ENCODE results near the gene ARHGAP24. TPM values are rescaled to one million over a fixed set of nuclear protein-coding genes. Genes with fewer than 3 reads are reported as not detected.

The ARHGAP24 gene
- total and polyA plus RNA-seq, 10 of the 15 experiments (the other 5 are each of a cell fraction or from before 2014, with no cell fraction given), result 0.10 to 4.2 (median 0.52) TPM

- TF ChIP-seq NR2C2 (IDR thresholded peaks at IDR 0.05; ENCODE audit: borderline replicate concordance, control insufficient read depth, insufficient read length, low read depth), result no peak
- TF ChIP-seq YBX1 (IDR thresholded peaks at IDR 0.05), result no peak
- TF ChIP-seq ZBED1 (IDR thresholded peaks at IDR 0.05; ENCODE audit: borderline replicate concordance), result no peak
- peak; percentile 82 for TF ChIP-seq FOXM1 (IDR thresholded peaks at IDR 0.05; ENCODE audit: low read depth, low read length)
- TF ChIP-seq ELK1 (IDR thresholded peaks at IDR 0.05; ENCODE audit: low read depth, low read length), result no peak
- TF ChIP-seq DPF2 (IDR thresholded peaks at IDR 0.05), result no peak
- TF ChIP-seq ETV6 (conservative IDR thresholded peaks at IDR 0.05 in 1 of 2, IDR thresholded peaks at IDR 0.05 in 1 of 2; ENCODE audit: borderline replicate concordance in 1 of 2, low read depth in 1 of 2), result peak in 1 of 2 experiments; percentile 57; a peak in 1 of 4 replicates
- TF ChIP-seq TCF3 (IDR thresholded peaks at IDR 0.05; ENCODE audit: borderline replicate concordance, insufficient read depth, low read depth, low read length), result no peak
- 0 out of 2 replicates have a peak, but pooled peaks have one; percentile 27 for TF ChIP-seq IRF4 (IDR thresholded peaks at IDR 0.05; ENCODE audit: low read depth, low read length)
- TF ChIP-seq PML (IDR thresholded peaks at IDR 0.05; ENCODE audit: low read length), result 0 out of 2 replicates have a peak, but pooled peaks have one; percentile 37
- TF ChIP-seq ZBTB11 (CRISPR knock-in tag; IDR thresholded peaks at IDR 0.05), result no peak
- no peak for TF ChIP-seq TCF7 (IDR thresholded peaks at IDR 0.05; ENCODE audit: borderline replicate concordance)
- TF ChIP-seq PAX8 (IDR thresholded peaks at IDR 0.05), result no peak
- peak; percentile 26; the same call in 1 of the 2 replicates for TF ChIP-seq CBFB (IDR thresholded peaks at IDR 0.05; ENCODE audit: low read depth)
- TF ChIP-seq NFYB (IDR thresholded peaks at IDR 0.05; ENCODE audit: insufficient read depth, low read depth, low read length), result peak; percentile 56; the same call in 1 of the 2 replicates
- TF ChIP-seq CTCF (IDR thresholded peaks at IDR 0.05 in 2 of 3, conservative IDR thresholded peaks at IDR 0.05 in 1 of 3; ENCODE audit: control insufficient read depth in 2 of 3, extremely low read depth in 1 of 3, insufficient read depth in 1 of 3, low read depth in 3 of 3, low read length in 3 of 3), result no peak
- no peak for TF ChIP-seq ZBTB40 (IDR thresholded peaks at IDR 0.05; ENCODE audit: borderline replicate concordance)
- TF ChIP-seq RFX5 (IDR thresholded peaks at IDR 0.05; ENCODE audit: low read depth, low read length), result no peak
- TF ChIP-seq TBL1XR1 (IDR thresholded peaks at IDR 0.05; ENCODE audit: low read depth, low read length), result no peak
- no peak for TF ChIP-seq NFYA (IDR thresholded peaks at IDR 0.05; ENCODE audit: borderline replicate concordance, low read depth, low read length)
- no peak for TF ChIP-seq SP1 (IDR thresholded peaks at IDR 0.05; ENCODE audit: low read depth, low read length)
Observed at GRCh38 chr4:85610450-85610849, 135.5 kb downstream of the ARHGAP24 start (continued).
